ENCODE measurements around the gene AQP12A. TPM values are rescaled to one million over a fixed set of nuclear protein-coding genes. Genes with fewer than 3 reads are reported as not detected.

Gene AQP12A
- total RNA-seq, 1 experiment from 2014 or later = not detected

GRCh38 chr2:240704651-240705050 lies 13.0 kb downstream of the AQP12A start:
- Histone ChIP-seq H3K79me2 (ENCODE audit: insufficient read depth, low read length) (no peaks in the 10 kb centered on the region), H3K4me1 (ENCODE audit: control insufficient read depth in 1 of 2, insufficient read depth in 2 of 2, low read length in 2 of 2) (no peaks in the 10 kb centered on the region), H2AFZ (ENCODE audit: low read depth, low read length, poor library complexity, severe bottlenecking) (no peak overlapping the region), H3K36me3 (ENCODE audit: control insufficient read depth in 1 of 2, insufficient read depth in 2 of 2, low read length in 2 of 2) (no peaks in the 10 kb centered on the region), H3K9me2 (ENCODE audit: insufficient read depth) (no peaks in the 10 kb centered on the region), H4K20me1 (ENCODE audit: insufficient read depth) (no peaks in the 10 kb centered on the region), H3K9me3 (ENCODE audit: control insufficient read depth in 1 of 2, insufficient read depth in 1 of 2, low read depth in 1 of 2, low read length in 2 of 2) (no peaks in the 10 kb centered on the region), H3K27me3 (ENCODE audit: insufficient read depth, low read length) (no peaks in the 10 kb centered on the region; the same call in 1 of the 2 replicates), H3K9ac (ENCODE audit: low read length) (no peak overlapping the region), H3K27ac (ENCODE audit: low read depth, low read length) (no peak overlapping the region), H3K4me2 (ENCODE audit: low read length) (no peak overlapping the region), H3K4me3 (replicated peaks in 1 of 2; ENCODE audit: low read depth in 1 of 2, low read length in 2 of 2) (no peak overlapping the region)
- intact Hi-C loops (cut with micrococcal nuclease) = loop anchor here (5.0 kb wide), 2 partner anchors 37 to 207 kb away; no protein-coding TSS in a partner anchor
- DNase-seq (ENCODE audit: low read depth, low spot score) = no peak
- RAD21 ChIA-PET (ENCODE audit: low non-redundant PET in 1 of 2, low total read pairs in 2 of 2, uncharacterized antibody in 2 of 2, unreplicated experiment in 2 of 2) = no interaction called here
- TF ChIP-seq JUND (IDR thresholded peaks at IDR 0.05) = no peak
- no peak for TF ChIP-seq POLR2AphosphoS5 (IDR thresholded peaks at IDR 0.05; ENCODE audit: low read depth, low read length)
- TF ChIP-seq FOSL1 (IDR thresholded peaks at IDR 0.05; ENCODE audit: low read depth) = no peak
- no peak for TF ChIP-seq ZNF274 (IDR thresholded peaks at IDR 0.05; ENCODE audit: low read depth, low read length)
- no peak for TF ChIP-seq ELF1 (IDR thresholded peaks at IDR 0.05; ENCODE audit: borderline replicate concordance, low read depth)
- TF ChIP-seq TCF7L2 (IDR thresholded peaks at IDR 0.05; ENCODE audit: borderline replicate concordance, extremely low read depth, insufficient read depth, insufficient read length) = no peak
- TF ChIP-seq, protein P1, sequence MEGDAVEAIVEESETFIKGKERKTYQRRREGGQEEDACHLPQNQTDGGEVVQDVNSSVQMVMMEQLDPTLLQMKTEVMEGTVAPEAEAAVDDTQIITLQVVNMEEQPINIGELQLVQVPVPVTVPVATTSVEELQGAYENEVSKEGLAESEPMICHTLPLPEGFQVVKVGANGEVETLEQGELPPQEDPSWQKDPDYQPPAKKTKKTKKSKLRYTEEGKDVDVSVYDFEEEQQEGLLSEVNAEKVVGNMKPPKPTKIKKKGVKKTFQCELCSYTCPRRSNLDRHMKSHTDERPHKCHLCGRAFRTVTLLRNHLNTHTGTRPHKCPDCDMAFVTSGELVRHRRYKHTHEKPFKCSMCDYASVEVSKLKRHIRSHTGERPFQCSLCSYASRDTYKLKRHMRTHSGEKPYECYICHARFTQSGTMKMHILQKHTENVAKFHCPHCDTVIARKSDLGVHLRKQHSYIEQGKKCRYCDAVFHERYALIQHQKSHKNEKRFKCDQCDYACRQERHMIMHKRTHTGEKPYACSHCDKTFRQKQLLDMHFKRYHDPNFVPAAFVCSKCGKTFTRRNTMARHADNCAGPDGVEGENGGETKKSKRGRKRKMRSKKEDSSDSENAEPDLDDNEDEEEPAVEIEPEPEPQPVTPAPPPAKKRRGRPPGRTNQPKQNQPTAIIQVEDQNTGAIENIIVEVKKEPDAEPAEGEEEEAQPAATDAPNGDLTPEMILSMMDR (IDR thresholded peaks at IDR 0.05 in 2 of 3, conservative IDR thresholded peaks at IDR 0.05 in 1 of 3; ENCODE audit: borderline replicate concordance in 1 of 3, insufficient read depth in 1 of 3, low read depth in 2 of 3, low read length in 2 of 3) = no peak
- no peak for TF ChIP-seq EZH2 (IDR thresholded peaks at IDR 0.05)
- no peak for TF ChIP-seq REST (IDR thresholded peaks at IDR 0.05; ENCODE audit: low read depth)
- no peak for TF ChIP-seq EGR1 (IDR thresholded peaks at IDR 0.05; ENCODE audit: low read depth)
- no peak for TF ChIP-seq SRF (IDR thresholded peaks at IDR 0.05; ENCODE audit: low read depth)
- no peak for TF ChIP-seq CBX3 (IDR thresholded peaks at IDR 0.05; ENCODE audit: low read depth)
- no peak for TF ChIP-seq ATF3 (IDR thresholded peaks at IDR 0.05)
- no peak for TF ChIP-seq CEBPB (IDR thresholded peaks at IDR 0.05; ENCODE audit: low read depth)
- no peak for TF ChIP-seq POLR2A (IDR thresholded peaks at IDR 0.05; ENCODE audit: borderline replicate concordance, extremely low read depth, insufficient read depth, insufficient read length)
- TF ChIP-seq SIN3A (IDR thresholded peaks at IDR 0.05; ENCODE audit: low read depth) = no peak
- TF ChIP-seq, protein P2, sequence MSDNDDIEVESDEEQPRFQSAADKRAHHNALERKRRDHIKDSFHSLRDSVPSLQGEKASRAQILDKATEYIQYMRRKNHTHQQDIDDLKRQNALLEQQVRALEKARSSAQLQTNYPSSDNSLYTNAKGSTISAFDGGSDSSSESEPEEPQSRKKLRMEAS (IDR thresholded peaks at IDR 0.05) = no peak
- no peak for TF ChIP-seq RAD21 (IDR thresholded peaks at IDR 0.05; ENCODE audit: low read depth)
- TF ChIP-seq EZH2phosphoT487 (IDR thresholded peaks at IDR 0.05; ENCODE audit: borderline replicate concordance) = no peak
- BruUV-seq (replicated peaks) = no TSS peak
- CTCF ChIA-PET = no interaction called here
- no peak for ATAC-seq
- POLR2A ChIA-PET = no interaction called here

Measured in HCT116 (cell line).